Endothelial cell of umbilical vein (primary cell): ENCODE results near the gene IGSF3. TPM values are rescaled to one million over a fixed set of nuclear protein-coding genes. Genes with fewer than 3 reads are reported as not detected.

Experiments used
- BruUV-seq: library from RNA; stranded (reverse); fragments of 400-500 nt; replicated peaks from 2 replicates; lab custom pipeline; 2021; lab: Mats Ljungman, UMichigan
- CTCF ChIA-PET: fragments of 300-600, 350-600 bp; sonication (Branson Sonifier 250); formaldehyde crosslinking; loops from one replicate; lab custom pipeline; 2021; ENCODE audit warnings: antibody characterized with exemption, inconsistent platforms; lab: Charles Lee
- POLR2A ChIA-PET: fragments of 300-600, 350-600 bp; sonication (Branson Sonifier 250); formaldehyde crosslinking; loops from one replicate; lab custom pipeline; 2021; ENCODE audit warnings: antibody characterized with exemption, inconsistent platforms; lab: Charles Lee
- DNase-seq: peaks from one replicate; pipeline ENCODE4 v3.0.0-alpha.2; 2011; ENCODE audit warnings: low read depth, low spot score
- FAIRE-seq: peaks from 2 replicates; lab custom pipeline; 2011; peaks lifted over from hg19 to GRCh38; lab: Jason Lieb, UNC
- H2AFZ ChIP-seq: 2 replicates; pipeline ENCODE4 v1.6.0; 2012; ENCODE audit warnings: low read depth, low read length, control low read depth, inconsistent platforms
- H3K27ac ChIP-seq: 2 replicates; pipeline ENCODE4 v1.5.1; 2011; ENCODE audit warnings: low read depth, mild to moderate bottlenecking, control low read depth, low read length, moderate library complexity; ENCODE audit not compliant: insufficient read depth
- H3K27me3 ChIP-seq, 2 experiments: 2 replicates each; pipeline versions ENCODE4 v1.6.0 to v1.6.1; 2011; ENCODE audit warnings: low read length in 2 of 2, mixed read lengths in 1 of 2; ENCODE audit not compliant: control insufficient read depth in 2 of 2, insufficient read depth in 2 of 2
- H3K36me3 ChIP-seq, 2 experiments: 2 replicates in 1 of 2; 3 replicates in 1 of 2; pipeline ENCODE4 v1.5.1; 2011; ENCODE audit warnings: low read length in 2 of 2, mild to moderate bottlenecking in 1 of 2, moderate library complexity in 1 of 2; ENCODE audit not compliant: control insufficient read depth in 2 of 2, insufficient read depth in 2 of 2; ENCODE audit errors: extremely low read depth in 1 of 2
- H3K4me1 ChIP-seq: 3 replicates; pipeline ENCODE4 v1.5.1; 2011; ENCODE audit warnings: mild to moderate bottlenecking, low read length; ENCODE audit not compliant: control insufficient read depth, insufficient read depth; ENCODE audit errors: extremely low read depth
- H3K4me2 ChIP-seq: 2 replicates; pipeline ENCODE4 v1.6.1; 2011; ENCODE audit warnings: low read length, control low read depth, mixed read lengths; ENCODE audit not compliant: insufficient read depth
- H3K4me3 ChIP-seq, 3 experiments: fragments of 200-600 bp in 1 of 3; sonication (generic), shearing (Covaris generic) in 1 of 3; replicated peaks in 1 of 3; 2 replicates each; pipeline ENCODE4 v1.5.1; 2011 to 2016; ENCODE audit warnings: control low read depth in 3 of 3, low read length in 3 of 3, mild to moderate bottlenecking in 2 of 3, inconsistent platforms in 1 of 3, low read depth in 1 of 3, moderate library complexity in 1 of 3; ENCODE audit not compliant: insufficient read depth in 1 of 3
- H3K79me2 ChIP-seq: 2 replicates; pipeline ENCODE4 v1.6.0; 2012; ENCODE audit warnings: low read length, inconsistent platforms; ENCODE audit not compliant: control insufficient read depth, insufficient read depth
- H3K9ac ChIP-seq: replicated peaks from 2 replicates; pipeline ENCODE3; 2011; ENCODE audit warnings: low read length, control low read depth; ENCODE audit not compliant: insufficient read depth; ENCODE audit errors: extremely low read depth
- H3K9me1 ChIP-seq: replicated peaks from 3 replicates; pipeline ENCODE4 v1.6.0; 2011; ENCODE audit warnings: mild to moderate bottlenecking, low read length; ENCODE audit not compliant: control insufficient read depth, insufficient read depth; ENCODE audit errors: extremely low read depth
- H3K9me3 ChIP-seq: replicated peaks from 2 replicates; pipeline ENCODE4 v1.5.1; 2012; ENCODE audit warnings: low read length, inconsistent platforms; ENCODE audit not compliant: control insufficient read depth, insufficient read depth
- H4K20me1 ChIP-seq: replicated peaks from 2 replicates; pipeline ENCODE3; 2011; ENCODE audit warnings: mild to moderate bottlenecking, low read length; ENCODE audit not compliant: control insufficient read depth, insufficient read depth; ENCODE audit errors: extremely low read depth
- CTCF ChIP-seq, 2 donors: IDR thresholded peaks; 1 replicate in 1 of 2; 2 replicates in 1 of 2; pipeline ENCODE4 v1.5.1; 2011; ENCODE audit warnings: low read length in 2 of 2, mild to moderate bottlenecking in 2 of 2, moderate library complexity in 2 of 2, control low read depth in 1 of 2, inconsistent platforms in 1 of 2, low read depth in 1 of 2; ENCODE audit not compliant: insufficient read depth in 1 of 2; ENCODE audit errors: extremely low read depth in 1 of 2
- EZH2 ChIP-seq: IDR thresholded peaks from 2 replicates; pipeline ENCODE4 v1.6.1; 2012; ENCODE audit warnings: borderline replicate concordance, low read depth, mild to moderate bottlenecking, moderate library complexity, low read length, inconsistent platforms; ENCODE audit not compliant: severe bottlenecking
- FOS ChIP-seq: IDR thresholded peaks from 2 replicates; pipeline ENCODE4 v1.6.1; 2011; ENCODE audit warnings: mild to moderate bottlenecking, low read length, moderate library complexity, borderline replicate concordance; ENCODE audit not compliant: insufficient read depth
- GATA2 ChIP-seq: IDR thresholded peaks from 2 replicates; pipeline ENCODE4 v1.7.0; 2011; ENCODE audit warnings: low read depth, mild to moderate bottlenecking, moderate library complexity, mixed read lengths, low read length; ENCODE audit not compliant: insufficient read length, insufficient read depth
- JUN ChIP-seq: IDR thresholded peaks from 2 replicates; pipeline ENCODE4 v1.6.1; 2011; ENCODE audit warnings: borderline replicate concordance, low read depth; ENCODE audit not compliant: insufficient read length, insufficient read depth
- MAX ChIP-seq: IDR thresholded peaks from 2 replicates; pipeline ENCODE4 v1.6.1; 2011; ENCODE audit not compliant: insufficient read depth, insufficient read length
- MYC ChIP-seq: IDR thresholded peaks from one replicate; pipeline ENCODE4 v1.6.1; 2011; ENCODE audit warnings: mild to moderate bottlenecking, low read depth, low read length
- POLR2A ChIP-seq: IDR thresholded peaks from 2 replicates; pipeline ENCODE4 v1.6.1; 2012; ENCODE audit warnings: low read depth, mild to moderate bottlenecking, control low read depth, low read length
- POLR2AphosphoS5 ChIP-seq: IDR thresholded peaks from 2 replicates; pipeline ENCODE4 v1.6.1; 2012; ENCODE audit warnings: low read depth, mild to moderate bottlenecking, control low read depth, low read length, moderate library complexity; ENCODE audit not compliant: insufficient read depth
- dilution Hi-C: fragments of 300-500 bp; cut with MboI; formaldehyde crosslinking; loops from one replicate; pipeline ENCODE4 v1.15.0; 2019; ENCODE audit warnings: low sequenced_read_pairs; ENCODE audit not compliant: extremely low pct_ligation_motif_present
- intact Hi-C: fragments of 100-400 bp; cut with micrococcal nuclease; formaldehyde crosslinking; loops from one replicate; pipeline ENCODE4 v1.10.0; 2022
- polyA plus RNA-seq, 4 experiments: library from polyadenylated mRNA; depleted of rRNA in 3 of 4; stranded (reverse) in 3 of 4; unstranded in 1 of 4; fragments of >200 nt; gene quantifications; 2 replicates each; pipeline versions ENCODE4 v1.2.1 to v1.2.3, GENCODE V29; 2011 to 2012; ENCODE audit warnings: missing spikeins in 1 of 4
- total RNA-seq: library from RNA; stranded (reverse); gene quantifications from 2 replicates; pipeline ENCODE4 v1.2.3, GENCODE V29; 2021

IGSF3 gene
- total and polyA plus RNA-seq, 2 donors (not counting 3 experiments of a cell fraction or from before 2014, with no cell fraction given) = 0.63 to 2.2 TPM

- intact Hi-C loops = no loop called here
- DNase-seq = no peak
- ChIA-PET POLR2A (no interaction called here), CTCF (no interaction called here)
- Histone ChIP-seq H4K20me1 (no peaks in the 10 kb centered on the region), H3K9ac (no peak overlapping the region), H3K27ac (no peak overlapping the region), H3K9me3 (no peaks in the 10 kb centered on the region), H3K79me2 (no peaks in the 10 kb centered on the region), H3K27me3 (no peaks in the 10 kb centered on the region), H3K4me1 (peaks cover 8% of the 10 kb centered on the region), H3K4me3 (no peak overlapping the region), H3K36me3 (no peaks in the 10 kb centered on the region), H2AFZ (no peak overlapping the region), H3K4me2 (no peak overlapping the region), H3K9me1 (no peaks in the 10 kb centered on the region)
- dilution Hi-C loops = no loop called here
- FAIRE-seq = no peak
- no peak for TF ChIP-seq MYC
- TF ChIP-seq POLR2AphosphoS5 = no peak
- TF ChIP-seq MAX = no peak
- no peak for TF ChIP-seq EZH2
- TF ChIP-seq FOS = no peak
- no peak for TF ChIP-seq POLR2A
- no peak for TF ChIP-seq JUN
- no peak for TF ChIP-seq GATA2
- TF ChIP-seq CTCF (IDR thresholded peaks at IDR 0.05; ENCODE audit: extremely low read depth in 1 of 2, insufficient read depth in 1 of 2, low read depth in 1 of 2, low read length in 2 of 2) = no peak
- BruUV-seq = no TSS peak
Observed at GRCh38 chr1:116717318-116717717, 49.8 kb upstream of the IGSF3 start.
